ENCODE measurements around the gene USP48.

DNA sequence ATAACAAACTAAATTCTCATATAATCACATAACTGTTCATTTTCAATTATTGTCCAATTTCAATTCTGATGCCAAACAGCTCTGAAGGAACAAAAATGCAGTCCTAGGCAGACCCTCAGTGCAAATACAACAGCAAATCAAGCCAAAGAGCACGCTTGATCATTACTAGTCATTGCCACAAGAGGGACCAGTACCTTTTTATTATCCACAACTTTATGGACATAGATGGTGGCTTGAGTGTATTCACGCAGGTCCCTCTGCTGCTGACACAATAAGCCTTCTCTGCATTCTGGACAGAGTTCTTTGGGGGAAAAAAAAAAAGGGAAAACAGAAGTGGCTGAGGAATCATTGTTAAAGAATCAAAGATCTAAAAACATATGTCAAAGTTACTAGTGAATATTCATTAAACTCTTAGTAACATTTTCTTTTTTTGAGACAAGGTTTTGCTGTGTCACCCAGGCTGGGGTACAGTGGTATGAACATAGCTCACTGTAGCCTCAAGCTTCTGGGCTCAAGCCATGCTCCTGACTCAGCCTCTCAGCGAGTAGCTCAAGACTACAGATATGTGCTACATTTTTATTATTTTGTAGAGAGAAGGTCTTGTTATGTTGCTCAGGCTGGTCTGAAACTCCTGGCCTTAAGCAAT lies 79.5 kb downstream of the USP48 start:
- TF ChIP-seq CTCF (conservative IDR thresholded peaks at IDR 0.05; ENCODE audit: low read length) (peak; percentile 67), EZH2phosphoT487 (IDR thresholded peaks at IDR 0.05; ENCODE audit: borderline replicate concordance) (no peak)
